ENCODE data around the gene CDHR5.

Gene CDHR5

GRCh38 chr11:611001-611996 lies 13.5 kb downstream of the CDHR5 start:
- DNase-seq (ENCODE audit: extremely low read depth, insufficient read length), result no peak
- H3K4me3 ChIP-seq (replicated peaks; ENCODE audit: low read depth, low read length), result no peak overlapping the region
- peaks cover 49% of the 10 kb centered on the region for H3K36me3 ChIP-seq (ENCODE audit: control insufficient read depth, insufficient read depth, low read length)
- TF ChIP-seq, protein P1, sequence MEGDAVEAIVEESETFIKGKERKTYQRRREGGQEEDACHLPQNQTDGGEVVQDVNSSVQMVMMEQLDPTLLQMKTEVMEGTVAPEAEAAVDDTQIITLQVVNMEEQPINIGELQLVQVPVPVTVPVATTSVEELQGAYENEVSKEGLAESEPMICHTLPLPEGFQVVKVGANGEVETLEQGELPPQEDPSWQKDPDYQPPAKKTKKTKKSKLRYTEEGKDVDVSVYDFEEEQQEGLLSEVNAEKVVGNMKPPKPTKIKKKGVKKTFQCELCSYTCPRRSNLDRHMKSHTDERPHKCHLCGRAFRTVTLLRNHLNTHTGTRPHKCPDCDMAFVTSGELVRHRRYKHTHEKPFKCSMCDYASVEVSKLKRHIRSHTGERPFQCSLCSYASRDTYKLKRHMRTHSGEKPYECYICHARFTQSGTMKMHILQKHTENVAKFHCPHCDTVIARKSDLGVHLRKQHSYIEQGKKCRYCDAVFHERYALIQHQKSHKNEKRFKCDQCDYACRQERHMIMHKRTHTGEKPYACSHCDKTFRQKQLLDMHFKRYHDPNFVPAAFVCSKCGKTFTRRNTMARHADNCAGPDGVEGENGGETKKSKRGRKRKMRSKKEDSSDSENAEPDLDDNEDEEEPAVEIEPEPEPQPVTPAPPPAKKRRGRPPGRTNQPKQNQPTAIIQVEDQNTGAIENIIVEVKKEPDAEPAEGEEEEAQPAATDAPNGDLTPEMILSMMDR (IDR thresholded peaks at IDR 0.05; ENCODE audit: insufficient read depth, low read length, poor library complexity, severe bottlenecking), result no peak
- H3K27me3 ChIP-seq (replicated peaks; ENCODE audit: control insufficient read depth, insufficient read depth, low read length), result no peaks in the 10 kb centered on the region

GRCh38 chr11:610146-610801 lies 14.5 kb downstream of the CDHR5 start:
- TF ChIP-seq, protein P1 (IDR thresholded peaks at IDR 0.05; ENCODE audit: insufficient read depth, low read length, poor library complexity, severe bottlenecking), result no peak
- H3K27me3 ChIP-seq (replicated peaks; ENCODE audit: control insufficient read depth, insufficient read depth, low read length), result no peaks in the 10 kb centered on the region
- DNase-seq (ENCODE audit: extremely low read depth, insufficient read length), result no peak
- peaks cover 57% of the 10 kb centered on the region for H3K36me3 ChIP-seq (ENCODE audit: control insufficient read depth, insufficient read depth, low read length)
- no peak overlapping the region for H3K4me3 ChIP-seq (replicated peaks; ENCODE audit: low read depth, low read length)

DNA sequence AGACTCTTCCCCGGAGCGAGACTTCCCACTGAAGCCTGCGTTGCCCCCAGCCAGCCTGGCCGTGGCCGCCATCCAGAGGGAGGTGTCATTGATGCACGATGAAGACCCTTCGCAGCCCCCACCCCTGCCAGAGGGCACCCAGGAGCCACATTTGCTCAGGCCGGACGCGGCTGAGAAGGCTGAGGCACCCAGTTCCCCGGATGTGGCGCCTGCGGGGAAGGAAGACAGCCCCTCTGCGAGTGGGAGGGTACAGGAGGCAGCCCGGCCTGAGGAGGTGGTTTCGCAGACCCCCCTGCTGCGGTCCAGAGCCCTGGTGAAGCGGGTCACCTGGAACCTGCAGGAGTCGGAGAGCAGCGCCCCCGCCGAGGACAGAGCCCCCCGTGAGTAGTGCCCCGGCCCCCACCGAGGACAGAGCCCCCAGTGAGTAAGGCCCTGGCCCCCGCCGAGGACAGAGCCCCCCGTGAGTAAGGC lies 15.4 kb downstream of the CDHR5 start:
- H3K27me3 ChIP-seq (replicated peaks; ENCODE audit: control insufficient read depth, insufficient read depth, low read length), result no peaks in the 10 kb centered on the region
- TF ChIP-seq, protein P1 (IDR thresholded peaks at IDR 0.05; ENCODE audit: insufficient read depth, low read length, poor library complexity, severe bottlenecking), result no peak
- no peak overlapping the region for H3K4me3 ChIP-seq (replicated peaks; ENCODE audit: low read depth, low read length)
- peaks cover 57% of the 10 kb centered on the region for H3K36me3 ChIP-seq (ENCODE audit: control insufficient read depth, insufficient read depth, low read length)
- no peak for DNase-seq (ENCODE audit: extremely low read depth, insufficient read length)

DNA sequence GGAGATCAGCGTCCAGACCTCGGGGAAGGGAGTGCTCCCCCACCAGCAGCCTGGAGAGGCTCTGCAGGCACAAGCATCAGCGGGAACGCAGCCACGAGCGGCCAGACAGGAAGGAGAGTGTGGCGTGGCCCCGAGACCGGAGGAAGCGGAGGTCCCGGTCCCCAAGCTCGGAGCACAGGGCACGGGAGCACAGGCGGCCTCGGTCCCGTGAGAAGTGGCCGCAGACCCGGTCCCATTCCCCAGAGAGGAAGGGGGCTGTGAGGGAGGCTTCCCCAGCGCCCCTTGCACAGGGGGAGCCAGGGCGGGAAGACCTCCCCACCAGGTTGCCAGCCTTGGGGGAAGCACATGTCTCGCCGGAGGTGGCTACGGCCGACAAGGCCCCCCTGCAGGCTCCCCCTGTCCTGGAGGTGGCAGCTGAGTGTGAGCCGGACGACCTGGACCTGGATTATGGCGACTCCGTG lies 15.9 kb downstream of the CDHR5 start:
- DNase-seq (ENCODE audit: extremely low read depth, insufficient read length), result no peak
- H3K27me3 ChIP-seq (replicated peaks; ENCODE audit: control insufficient read depth, insufficient read depth, low read length), result no peaks in the 10 kb centered on the region
- no peak overlapping the region for H3K4me3 ChIP-seq (replicated peaks; ENCODE audit: low read depth, low read length)
- peaks cover 56% of the 10 kb centered on the region for H3K36me3 ChIP-seq (ENCODE audit: control insufficient read depth, insufficient read depth, low read length)
- TF ChIP-seq, protein P1 (IDR thresholded peaks at IDR 0.05; ENCODE audit: insufficient read depth, low read length, poor library complexity, severe bottlenecking), result no peak

GRCh38 chr11:607971-608659 lies 16.6 kb downstream of the CDHR5 start:
- Histone ChIP-seq H3K4me3 (replicated peaks; ENCODE audit: low read depth, low read length) (no peak overlapping the region), H3K27me3 (replicated peaks; ENCODE audit: control insufficient read depth, insufficient read depth, low read length) (no peaks in the 10 kb centered on the region), H3K36me3 (ENCODE audit: control insufficient read depth, insufficient read depth, low read length) (peaks cover 53% of the 10 kb centered on the region)
- DNase-seq (ENCODE audit: extremely low read depth, insufficient read length), result no peak
- TF ChIP-seq, protein P1 (IDR thresholded peaks at IDR 0.05; ENCODE audit: insufficient read depth, low read length, poor library complexity, severe bottlenecking), result no peak

Measured in GM06990 (cell line).